GM19099 (cell line): ENCODE data around the gene RHOT1.

ENCODE experiments used
- POLR2A ChIP-seq: IDR thresholded peaks from 3 replicates; pipeline ENCODE4 v1.6.1; 2011; ENCODE audit warnings: low read depth; ENCODE audit not compliant: insufficient read length; ENCODE audit errors: extremely low read depth

RHOT1 gene

GRCh38 chr17:32274643-32275042 is 132.3 kb downstream of the RHOT1 start:
- TF ChIP-seq POLR2A: no peak
